IPS-18c (cell line): ENCODE measurements around the gene COL5A1.

Experiments
- H3K4me3 ChIP-seq: 2 replicates; pipeline ENCODE4 v1.7.0; 2013; ENCODE audit warnings: low read depth, mild to moderate bottlenecking, low read length, moderate library complexity; ENCODE audit not compliant: insufficient read depth
- H3K9me3 ChIP-seq: one replicate; pipeline ENCODE4 v1.6.1; 2013; ENCODE audit warnings: mild to moderate bottlenecking, low read length, moderate library complexity; ENCODE audit not compliant: control insufficient read depth, insufficient read depth

COL5A1 gene

GRCh38 chr9:134742822-134743535, 101.4 kb downstream of the COL5A1 start:
- H3K9me3 ChIP-seq, result no peaks in the 10 kb centered on the region
- no peak overlapping the region for H3K4me3 ChIP-seq

- Histone ChIP-seq H3K4me3 (no peak overlapping the region), H3K9me3 (no peaks in the 10 kb centered on the region)
Measured at GRCh38 chr9:134743853-134744252, 102.2 kb downstream of the COL5A1 start.

GRCh38 chr9:134744385-134745295, 103.0 kb downstream of the COL5A1 start:
- Histone ChIP-seq H3K4me3 (no peak overlapping the region), H3K9me3 (no peaks in the 10 kb centered on the region)

GRCh38 chr9:134747951-134748489, 106.4 kb downstream of the COL5A1 start:
- H3K9me3 ChIP-seq, result no peaks in the 10 kb centered on the region
- no peak overlapping the region for H3K4me3 ChIP-seq

- Histone ChIP-seq H3K9me3 (no peaks in the 10 kb centered on the region), H3K4me3 (no peak overlapping the region)
Measured at GRCh38 chr9:134748591-134748990, 107.0 kb downstream of the COL5A1 start.

- H3K9me3 ChIP-seq, result no peaks in the 10 kb centered on the region
- H3K4me3 ChIP-seq, result no peak overlapping the region
Measured at GRCh38 chr9:134750450-134751155, 109.0 kb downstream of the COL5A1 start.

GRCh38 chr9:134751622-134752021, 110.0 kb downstream of the COL5A1 start:
- H3K4me3 ChIP-seq, result no peak overlapping the region
- no peaks in the 10 kb centered on the region for H3K9me3 ChIP-seq

- Histone ChIP-seq H3K4me3 (no peak overlapping the region), H3K9me3 (no peaks in the 10 kb centered on the region)
Measured at GRCh38 chr9:134752471-134753168, 111.0 kb downstream of the COL5A1 start.

- Histone ChIP-seq H3K4me3 (no peak overlapping the region), H3K9me3 (no peaks in the 10 kb centered on the region)
Measured at GRCh38 chr9:134753191-134753590, 111.6 kb downstream of the COL5A1 start.

GRCh38 chr9:134755221-134755907, 113.8 kb downstream of the COL5A1 start:
- Histone ChIP-seq H3K9me3 (no peaks in the 10 kb centered on the region), H3K4me3 (no peak overlapping the region)

GRCh38 chr9:134756098-134756497, 114.5 kb downstream of the COL5A1 start:
- H3K4me3 ChIP-seq, result no peak overlapping the region

GRCh38 chr9:134757216-134757975, 115.8 kb downstream of the COL5A1 start:
- Histone ChIP-seq H3K4me3 (no peak overlapping the region), H3K9me3 (no peaks in the 10 kb centered on the region)

More at GRCh38 chr9:134756098-134756497, 114.5 kb downstream of the COL5A1 start:
- H3K9me3 ChIP-seq, result no peaks in the 10 kb centered on the region

- H3K9me3 ChIP-seq, result no peaks in the 10 kb centered on the region
- H3K4me3 ChIP-seq, result no peak overlapping the region
Measured at GRCh38 chr9:134758949-134759607, 117.5 kb downstream of the COL5A1 start.

- Histone ChIP-seq H3K9me3 (no peaks in the 10 kb centered on the region), H3K4me3 (no peak overlapping the region)
Measured at GRCh38 chr9:134759913-134760312, 118.3 kb downstream of the COL5A1 start.

- H3K4me3 ChIP-seq, result no peak overlapping the region
- H3K9me3 ChIP-seq, result no peaks in the 10 kb centered on the region
Measured at GRCh38 chr9:134760750-134761420, 119.3 kb downstream of the COL5A1 start.
